ENCODE measurements around the gene HOXD3. TPM values are rescaled to one million over a fixed set of nuclear protein-coding genes. Genes with fewer than 3 reads are reported as not detected.

HOXD3 gene
- 1 to 10 TPM; 1.2 to 3.9 TPM for total RNA-seq

GRCh38 chr2:176156807-176157498, at the start of gene HOXD3:
HOXD3 (plus strand) TSS chr2:176157307; CDS start chr2:176169115, 11,808 bp downstream.
- TF ChIP-seq, protein P1, sequence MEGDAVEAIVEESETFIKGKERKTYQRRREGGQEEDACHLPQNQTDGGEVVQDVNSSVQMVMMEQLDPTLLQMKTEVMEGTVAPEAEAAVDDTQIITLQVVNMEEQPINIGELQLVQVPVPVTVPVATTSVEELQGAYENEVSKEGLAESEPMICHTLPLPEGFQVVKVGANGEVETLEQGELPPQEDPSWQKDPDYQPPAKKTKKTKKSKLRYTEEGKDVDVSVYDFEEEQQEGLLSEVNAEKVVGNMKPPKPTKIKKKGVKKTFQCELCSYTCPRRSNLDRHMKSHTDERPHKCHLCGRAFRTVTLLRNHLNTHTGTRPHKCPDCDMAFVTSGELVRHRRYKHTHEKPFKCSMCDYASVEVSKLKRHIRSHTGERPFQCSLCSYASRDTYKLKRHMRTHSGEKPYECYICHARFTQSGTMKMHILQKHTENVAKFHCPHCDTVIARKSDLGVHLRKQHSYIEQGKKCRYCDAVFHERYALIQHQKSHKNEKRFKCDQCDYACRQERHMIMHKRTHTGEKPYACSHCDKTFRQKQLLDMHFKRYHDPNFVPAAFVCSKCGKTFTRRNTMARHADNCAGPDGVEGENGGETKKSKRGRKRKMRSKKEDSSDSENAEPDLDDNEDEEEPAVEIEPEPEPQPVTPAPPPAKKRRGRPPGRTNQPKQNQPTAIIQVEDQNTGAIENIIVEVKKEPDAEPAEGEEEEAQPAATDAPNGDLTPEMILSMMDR (IDR thresholded peaks at IDR 0.05): no peak
- H3K27me3 ChIP-seq (replicated peaks; ENCODE audit: insufficient read depth): no peaks in the 10 kb centered on the region

GRCh38 chr2:176107731-176108181, 49.4 kb upstream of the HOXD3 start:
- TF ChIP-seq, protein P1 (IDR thresholded peaks at IDR 0.05): no peak
- Histone ChIP-seq H3K36me3 (no peaks in the 10 kb centered on the region), H3K4me3 (no peak overlapping the region), H3K27ac (no peak overlapping the region), H3K27me3 (replicated peaks; ENCODE audit: insufficient read depth) (peaks cover 45% of the 10 kb centered on the region), H3K4me1 (ENCODE audit: control insufficient read depth in 1 of 2, low read depth in 2 of 2) (peaks cover 12 to 25% of the 10 kb centered on the region in 2 donors), H3K9me3 (no peaks in the 10 kb centered on the region)
- ATAC-seq (ENCODE audit: insufficient number of reproducible peaks, low FRiP score, low read depth) (no peak), DNase-seq (ENCODE audit: low spot score) (no peak)

More at GRCh38 chr2:176156807-176157498, at the start of gene HOXD3:
- DNase-seq (ENCODE audit: low spot score) (no peak), ATAC-seq (ENCODE audit: insufficient number of reproducible peaks, low FRiP score, low read depth) (no peak)
- Histone ChIP-seq H3K27ac (no peak within 1 kb of the TSS), H3K4me3 (peak within 1 kb of the TSS; percentile 12), H3K4me1 (ENCODE audit: control insufficient read depth in 1 of 2, low read depth in 2 of 2) (peaks cover 3 to 27% of the 10 kb centered on the region in 2 donors), H3K9me3 (no peaks in the 10 kb centered on the region), H3K36me3 (peaks cover 9% of the 10 kb centered on the region)

DNA sequence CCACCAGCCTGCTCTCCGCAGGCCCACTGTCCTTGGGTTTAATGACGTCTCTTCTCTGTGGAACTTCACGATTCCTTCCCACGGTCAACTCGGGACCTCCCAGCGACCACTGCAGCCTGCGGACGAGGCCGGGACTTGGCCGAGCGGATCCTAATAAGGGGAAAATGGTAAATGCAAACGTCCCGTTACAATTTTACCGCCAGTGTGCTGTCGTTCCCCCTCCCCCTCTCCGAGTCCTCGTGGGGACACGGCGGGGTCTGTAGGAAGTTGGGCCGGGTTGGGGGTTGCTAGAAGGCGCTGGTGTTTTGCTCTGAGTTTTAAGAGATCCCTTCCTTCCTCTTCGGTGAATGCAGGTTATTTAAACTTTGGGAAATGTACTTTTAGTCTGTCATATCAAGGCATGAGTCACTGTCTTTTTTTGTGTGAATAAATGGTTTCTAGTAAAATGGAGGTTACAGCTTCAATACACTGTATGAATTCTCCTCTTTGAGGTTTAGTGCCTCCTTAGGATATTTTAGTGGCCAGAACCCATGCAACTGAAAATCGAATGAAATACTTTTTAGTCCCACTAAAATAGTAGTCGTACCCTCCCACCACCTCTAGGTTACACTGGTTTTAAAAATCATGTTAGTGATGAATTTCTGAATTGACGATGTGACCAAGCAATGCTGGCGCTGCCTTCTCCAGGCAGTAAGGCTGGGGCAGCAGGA, 47.8 kb upstream of the HOXD3 start:
- TF ChIP-seq, protein P1 (IDR thresholded peaks at IDR 0.05): no peak
- Histone ChIP-seq H3K36me3 (no peaks in the 10 kb centered on the region), H3K4me3 (no peak overlapping the region), H3K9me3 (no peaks in the 10 kb centered on the region), H3K27ac (no peak overlapping the region), H3K27me3 (replicated peaks; ENCODE audit: insufficient read depth) (peaks cover 44% of the 10 kb centered on the region), H3K4me1 (ENCODE audit: control insufficient read depth in 1 of 2, low read depth in 2 of 2) (peaks cover 11 to 21% of the 10 kb centered on the region in 2 donors)
- no peak for ATAC-seq (ENCODE audit: insufficient number of reproducible peaks, low FRiP score, low read depth)
- no peak for DNase-seq (ENCODE audit: low spot score)

GRCh38 chr2:176109946-176110345, 47.2 kb upstream of the HOXD3 start:
- H3K9me3 ChIP-seq: no peaks in the 10 kb centered on the region
- H3K4me3 ChIP-seq: no peak overlapping the region
- ATAC-seq (ENCODE audit: insufficient number of reproducible peaks, low FRiP score, low read depth) (no peak), DNase-seq (ENCODE audit: low spot score) (no peak)
- H3K4me1 ChIP-seq (ENCODE audit: control insufficient read depth in 1 of 2, low read depth in 2 of 2): peaks cover 5 to 15% of the 10 kb centered on the region in 2 donors
- H3K27ac ChIP-seq: no peak overlapping the region
- peaks cover 42% of the 10 kb centered on the region for H3K27me3 ChIP-seq (replicated peaks; ENCODE audit: insufficient read depth)
- TF ChIP-seq, protein P1 (IDR thresholded peaks at IDR 0.05): no peak
- H3K36me3 ChIP-seq: no peaks in the 10 kb centered on the region
